Epithelial cell of prostate (primary cell): ENCODE results near the gene DLG4.
"Not testable (repeated sequence)": the region's sequence is repeated elsewhere in the genome, so short reads cannot be mapped to it uniquely, and the experiment has no call there.

Experiments
- DNase-seq: peaks from one replicate; pipeline ENCODE4 v3.0.0-alpha.2; 2011; ENCODE audit warnings: low read depth, low spot score
- H3K27ac ChIP-seq: fragments of 450-650 bp; 2 replicates; pipeline ENCODE4 v1.5.1; 2017; ENCODE audit warnings: mild to moderate bottlenecking

DLG4 gene

DNA sequence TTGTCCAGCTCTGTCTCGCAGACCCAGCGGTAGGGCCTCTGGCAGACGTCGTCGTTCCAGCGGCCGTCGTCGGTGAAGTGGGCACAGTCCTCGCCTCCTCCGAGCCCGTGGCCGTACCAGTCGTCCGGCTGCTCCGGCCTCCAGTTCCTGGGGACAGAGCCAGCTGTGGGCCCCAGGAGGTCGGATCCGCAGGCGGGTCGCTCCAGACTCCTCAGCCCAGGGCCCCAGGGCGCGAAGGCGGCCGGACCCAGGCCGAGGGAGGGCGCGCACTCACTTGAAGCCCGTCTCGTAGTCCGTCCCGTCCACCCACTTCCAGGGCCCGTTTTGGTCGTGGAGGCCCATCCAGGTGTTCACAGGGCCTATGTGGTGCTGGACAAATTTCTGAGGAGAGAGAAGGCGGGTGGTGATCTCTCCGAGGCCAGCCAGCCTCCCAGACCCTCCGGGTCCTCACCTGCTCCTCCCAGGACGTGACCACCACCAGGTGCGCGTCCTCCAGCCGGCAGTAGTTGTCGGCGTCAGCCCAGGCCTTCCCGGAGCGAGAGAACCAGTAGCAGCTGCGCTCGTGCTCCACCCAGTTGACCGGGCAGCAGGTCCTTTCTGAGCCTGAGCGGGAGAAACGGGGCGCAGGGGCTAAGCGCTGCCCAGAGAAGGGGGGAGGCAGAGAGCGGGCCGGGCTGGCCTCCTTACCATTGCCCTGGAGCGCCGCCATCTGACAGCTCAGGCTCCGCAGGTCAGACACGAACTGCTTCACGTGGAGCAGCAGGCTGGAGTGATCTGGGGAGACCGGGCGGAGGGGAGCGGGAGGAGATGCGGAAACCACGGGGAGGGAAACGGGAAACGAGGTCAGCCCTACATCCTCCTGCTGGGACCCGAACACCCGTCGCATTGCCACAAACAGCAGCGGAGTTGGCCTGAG, 45.7 kb downstream of the DLG4 start:
- DNase-seq = no peak
- H3K27ac ChIP-seq = no peak overlapping the region

DNA sequence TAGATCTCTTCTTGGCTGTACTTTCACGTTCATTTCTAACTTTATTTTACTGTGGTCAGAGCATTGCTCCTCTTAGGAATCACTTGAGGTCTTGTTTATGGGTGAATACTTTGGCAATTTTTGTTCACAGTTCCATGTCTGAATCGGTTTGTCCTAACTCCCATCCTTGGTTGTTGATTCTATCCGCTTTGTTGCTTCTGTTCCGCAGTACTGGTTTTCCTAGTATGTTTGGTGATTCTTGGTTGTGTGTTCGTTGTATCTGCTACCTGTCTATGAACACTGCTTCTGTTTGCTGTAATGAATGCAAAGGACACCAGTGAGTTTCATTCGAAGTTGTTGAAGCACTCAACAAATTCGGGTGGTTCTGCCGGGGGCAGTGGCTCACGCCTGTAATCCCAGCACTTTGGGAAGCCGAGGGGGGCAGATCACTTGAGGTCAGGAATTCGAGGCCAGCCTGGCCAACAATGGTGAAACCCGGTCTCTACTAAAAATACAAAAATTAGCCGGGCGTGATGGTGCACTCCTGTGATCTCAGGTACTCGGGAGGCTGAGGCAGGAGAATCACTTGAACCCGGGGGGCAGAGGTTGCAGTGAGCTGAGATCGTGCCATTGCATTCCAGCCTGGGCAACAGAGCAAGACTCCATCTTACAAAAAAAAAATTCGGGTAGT, 47.0 kb downstream of the DLG4 start:
- DNase-seq, H3K27ac ChIP-seq: not testable (repeated sequence)

- H3K27ac ChIP-seq, DNase-seq: not testable (repeated sequence)
These were observed 50.1 kb downstream of the DLG4 start for GRCh38 chr17:7169565-7169908.

- not testable (repeated sequence) for H3K27ac ChIP-seq, DNase-seq
These were observed 50.6 kb downstream of the DLG4 start for GRCh38 chr17:7168841-7169564.

GRCh38 chr17:7167832-7168231, 51.8 kb downstream of the DLG4 start:
- no peak overlapping the region for H3K27ac ChIP-seq
- DNase-seq = no peak

DNA sequence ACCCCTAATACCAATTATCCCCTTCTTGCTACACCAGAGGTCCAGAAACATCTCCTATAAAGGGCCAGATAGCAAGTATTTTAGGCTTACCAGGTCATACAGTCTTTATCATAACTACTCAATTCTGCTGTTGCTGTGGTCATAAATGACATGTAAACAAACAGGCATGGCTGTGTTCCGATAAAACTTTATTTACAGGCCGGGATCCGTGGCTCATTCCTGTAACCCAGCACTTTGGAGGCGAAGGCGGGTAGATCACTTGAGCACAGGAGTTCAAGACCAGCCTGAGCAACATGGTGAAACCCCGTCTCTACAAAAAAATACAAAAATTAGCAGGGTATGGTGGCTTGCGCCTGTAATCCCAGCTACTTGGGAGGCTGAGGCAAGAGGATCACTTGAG, 52.8 kb downstream of the DLG4 start:
- no peak for DNase-seq
- H3K27ac ChIP-seq = no peak overlapping the region

- not testable (repeated sequence) for DNase-seq, H3K27ac ChIP-seq
These were observed 60.1 kb downstream of the DLG4 start for GRCh38 chr17:7159571-7159970.

- not testable (repeated sequence) for DNase-seq, H3K27ac ChIP-seq
These were observed 61.2 kb downstream of the DLG4 start for GRCh38 chr17:7158424-7158823.

GRCh38 chr17:7156342-7156940, 63.2 kb downstream of the DLG4 start:
- no peak for DNase-seq
- no peak overlapping the region for H3K27ac ChIP-seq

- no peak overlapping the region for H3K27ac ChIP-seq
- DNase-seq = peak; percentile 29
These were observed 71.9 kb downstream of the DLG4 start for GRCh38 chr17:7147772-7148171.

DNA sequence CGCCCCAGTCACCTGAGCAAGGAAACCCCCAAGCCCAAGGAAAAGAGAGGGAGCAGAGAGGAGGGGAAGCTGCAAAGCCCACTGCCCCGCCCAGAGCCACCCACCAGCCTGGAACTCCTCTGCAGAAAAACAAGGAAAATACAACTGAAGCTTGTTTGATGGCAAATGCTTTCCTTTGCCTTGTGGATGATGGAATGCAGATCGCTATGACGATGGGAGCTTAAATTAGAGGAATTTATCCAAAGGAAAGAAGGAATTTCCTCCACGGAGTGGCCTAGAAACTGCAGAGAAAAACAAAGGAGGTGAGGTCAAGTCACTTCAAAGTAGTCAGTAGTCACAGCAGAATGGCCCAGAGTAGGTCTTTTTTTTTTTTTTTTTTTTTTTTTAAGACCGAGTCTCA, 73.5 kb downstream of the DLG4 start:
- H3K27ac ChIP-seq = no peak overlapping the region
- no peak for DNase-seq

GRCh38 chr17:7144213-7144612, 75.4 kb downstream of the DLG4 start:
- no peak overlapping the region for H3K27ac ChIP-seq
- no peak for DNase-seq

GRCh38 chr17:7141824-7142223, 77.8 kb downstream of the DLG4 start:
- peak overlapping the region; percentile 45 for H3K27ac ChIP-seq

GRCh38 chr17:7139400-7139799, 80.2 kb downstream of the DLG4 start:
- peak overlapping the region; percentile 28 for H3K27ac ChIP-seq
- no peak for DNase-seq

More at GRCh38 chr17:7141824-7142223, 77.8 kb downstream of the DLG4 start:
- peak; percentile 36 for DNase-seq

GRCh38 chr17:7138800-7139381, 80.7 kb downstream of the DLG4 start:
- no peak for DNase-seq
- H3K27ac ChIP-seq = peak overlapping the region; percentile 28

DNA sequence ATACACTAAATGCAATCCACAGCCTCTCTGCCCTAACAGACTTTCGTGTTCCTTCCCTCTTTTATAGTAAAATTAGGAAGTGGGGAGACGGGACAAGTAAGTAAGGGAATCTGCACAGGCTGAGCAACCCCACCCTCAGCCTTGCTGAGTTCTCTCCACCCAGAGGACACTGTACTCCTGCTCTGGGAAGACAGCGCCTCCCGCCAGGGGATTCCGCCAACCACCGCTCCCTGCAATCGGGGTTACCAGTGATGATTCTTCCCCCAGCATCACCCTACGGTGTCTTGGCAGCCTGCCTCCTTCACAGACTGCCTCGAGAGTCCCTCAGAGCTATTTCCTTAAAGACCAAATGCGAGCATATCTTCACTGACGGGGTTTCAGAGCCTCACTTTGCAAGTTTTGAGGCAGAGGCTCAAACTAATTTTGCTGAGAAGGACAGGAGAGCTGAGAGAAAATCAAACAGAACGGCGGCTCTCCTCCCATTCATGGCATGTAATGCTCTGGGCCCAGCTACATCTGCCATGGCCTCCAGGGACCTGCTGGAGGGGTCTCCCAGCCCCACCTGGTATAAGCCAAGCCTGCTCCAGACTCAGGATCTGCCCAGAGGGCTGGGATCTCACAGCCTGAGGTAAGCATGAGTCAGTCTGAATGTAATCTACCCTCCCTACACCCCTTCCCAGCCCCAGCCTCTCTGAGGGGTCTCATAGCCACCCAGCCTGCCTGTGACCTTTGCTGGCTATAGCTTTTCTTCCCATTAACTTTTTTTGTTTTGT, 82.3 kb downstream of the DLG4 start:
- no peak for DNase-seq
- no peak overlapping the region for H3K27ac ChIP-seq
